GM12872 (cell line): ENCODE results near the gene UPK3A.

Experiments
- CTCF ChIP-seq: IDR thresholded peaks from 3 replicates; pipeline ENCODE4 v1.5.1; 2011; ENCODE audit warnings: low read depth, mild to moderate bottlenecking, low read length, moderate library complexity; ENCODE audit not compliant: insufficient read depth

Gene UPK3A

GRCh38 chr22:45284705-45285262 lies at the start of gene UPK3A:
Gene UPK3A (plus strand): TSS chr22:45284949. CDS start chr22:45285014, 65 bp downstream.
- no peak for TF ChIP-seq CTCF

- TF ChIP-seq CTCF, result no peak
These were observed 49.5 kb upstream of the UPK3A start for GRCh38 chr22:45235101-45235777.

GRCh38 chr22:45235851-45236342 lies 48.9 kb upstream of the UPK3A start:
- TF ChIP-seq CTCF, result no peak

- no peak for TF ChIP-seq CTCF
These were observed 47.4 kb upstream of the UPK3A start for GRCh38 chr22:45237065-45237990.

GRCh38 chr22:45238076-45238956 lies 46.4 kb upstream of the UPK3A start:
- no peak for TF ChIP-seq CTCF

- TF ChIP-seq CTCF, result no peak
These were observed 45.6 kb upstream of the UPK3A start for GRCh38 chr22:45238957-45239680.
